Endothelial cell of umbilical vein (primary cell): ENCODE data around the gene POLR2C. TPM values are rescaled to one million over a fixed set of nuclear protein-coding genes. Genes with fewer than 3 reads are reported as not detected.

Experiments used
- BruUV-seq: library from RNA; stranded (reverse); fragments of 400-500 nt; replicated peaks from 2 replicates; lab custom pipeline; 2021; lab: Mats Ljungman, UMichigan
- CTCF ChIA-PET: fragments of 300-600, 350-600 bp; sonication (Branson Sonifier 250); formaldehyde crosslinking; loops from one replicate; lab custom pipeline; 2021; ENCODE audit warnings: antibody characterized with exemption, inconsistent platforms; lab: Charles Lee
- POLR2A ChIA-PET: fragments of 300-600, 350-600 bp; sonication (Branson Sonifier 250); formaldehyde crosslinking; loops from one replicate; lab custom pipeline; 2021; ENCODE audit warnings: antibody characterized with exemption, inconsistent platforms; lab: Charles Lee
- DNase-seq: peaks from one replicate; pipeline ENCODE4 v3.0.0-alpha.2; 2011; ENCODE audit warnings: low read depth, low spot score
- FAIRE-seq: peaks from 2 replicates; lab custom pipeline; 2011; peaks lifted over from hg19 to GRCh38; lab: Jason Lieb, UNC
- H2AFZ ChIP-seq: 2 replicates; pipeline ENCODE4 v1.6.0; 2012; ENCODE audit warnings: low read depth, low read length, control low read depth, inconsistent platforms
- H3K27ac ChIP-seq: 2 replicates; pipeline ENCODE4 v1.5.1; 2011; ENCODE audit warnings: low read depth, mild to moderate bottlenecking, control low read depth, low read length, moderate library complexity; ENCODE audit not compliant: insufficient read depth
- H3K27me3 ChIP-seq, 2 experiments: 2 replicates each; pipeline versions ENCODE4 v1.6.0 to v1.6.1; 2011; ENCODE audit warnings: low read length in 2 of 2, mixed read lengths in 1 of 2; ENCODE audit not compliant: control insufficient read depth in 2 of 2, insufficient read depth in 2 of 2
- H3K36me3 ChIP-seq, 2 experiments: 2 replicates in 1 of 2; 3 replicates in 1 of 2; pipeline ENCODE4 v1.5.1; 2011; ENCODE audit warnings: low read length in 2 of 2, mild to moderate bottlenecking in 1 of 2, moderate library complexity in 1 of 2; ENCODE audit not compliant: control insufficient read depth in 2 of 2, insufficient read depth in 2 of 2; ENCODE audit errors: extremely low read depth in 1 of 2
- H3K4me1 ChIP-seq: 3 replicates; pipeline ENCODE4 v1.5.1; 2011; ENCODE audit warnings: mild to moderate bottlenecking, low read length; ENCODE audit not compliant: control insufficient read depth, insufficient read depth; ENCODE audit errors: extremely low read depth
- H3K4me2 ChIP-seq: 2 replicates; pipeline ENCODE4 v1.6.1; 2011; ENCODE audit warnings: low read length, control low read depth, mixed read lengths; ENCODE audit not compliant: insufficient read depth
- H3K4me3 ChIP-seq, 3 experiments: fragments of 200-600 bp in 1 of 3; sonication (generic), shearing (Covaris generic) in 1 of 3; replicated peaks in 1 of 3; 2 replicates each; pipeline ENCODE4 v1.5.1; 2011 to 2016; ENCODE audit warnings: control low read depth in 3 of 3, low read length in 3 of 3, mild to moderate bottlenecking in 2 of 3, inconsistent platforms in 1 of 3, low read depth in 1 of 3, moderate library complexity in 1 of 3; ENCODE audit not compliant: insufficient read depth in 1 of 3
- H3K79me2 ChIP-seq: 2 replicates; pipeline ENCODE4 v1.6.0; 2012; ENCODE audit warnings: low read length, inconsistent platforms; ENCODE audit not compliant: control insufficient read depth, insufficient read depth
- H3K9ac ChIP-seq: replicated peaks from 2 replicates; pipeline ENCODE3; 2011; ENCODE audit warnings: low read length, control low read depth; ENCODE audit not compliant: insufficient read depth; ENCODE audit errors: extremely low read depth
- H3K9me1 ChIP-seq: replicated peaks from 3 replicates; pipeline ENCODE4 v1.6.0; 2011; ENCODE audit warnings: mild to moderate bottlenecking, low read length; ENCODE audit not compliant: control insufficient read depth, insufficient read depth; ENCODE audit errors: extremely low read depth
- H3K9me3 ChIP-seq: replicated peaks from 2 replicates; pipeline ENCODE4 v1.5.1; 2012; ENCODE audit warnings: low read length, inconsistent platforms; ENCODE audit not compliant: control insufficient read depth, insufficient read depth
- H4K20me1 ChIP-seq: replicated peaks from 2 replicates; pipeline ENCODE3; 2011; ENCODE audit warnings: mild to moderate bottlenecking, low read length; ENCODE audit not compliant: control insufficient read depth, insufficient read depth; ENCODE audit errors: extremely low read depth
- CTCF ChIP-seq, 2 donors: IDR thresholded peaks; 1 replicate in 1 of 2; 2 replicates in 1 of 2; pipeline ENCODE4 v1.5.1; 2011; ENCODE audit warnings: low read length in 2 of 2, mild to moderate bottlenecking in 2 of 2, moderate library complexity in 2 of 2, control low read depth in 1 of 2, inconsistent platforms in 1 of 2, low read depth in 1 of 2; ENCODE audit not compliant: insufficient read depth in 1 of 2; ENCODE audit errors: extremely low read depth in 1 of 2
- POLR2AphosphoS5 ChIP-seq: IDR thresholded peaks from 2 replicates; pipeline ENCODE4 v1.6.1; 2012; ENCODE audit warnings: low read depth, mild to moderate bottlenecking, control low read depth, low read length, moderate library complexity; ENCODE audit not compliant: insufficient read depth
- dilution Hi-C: fragments of 300-500 bp; cut with MboI; formaldehyde crosslinking; loops from one replicate; pipeline ENCODE4 v1.15.0; 2019; ENCODE audit warnings: low sequenced_read_pairs; ENCODE audit not compliant: extremely low pct_ligation_motif_present
- intact Hi-C: fragments of 100-400 bp; cut with micrococcal nuclease; formaldehyde crosslinking; loops from one replicate; pipeline ENCODE4 v1.10.0; 2022
- polyA plus RNA-seq, 4 experiments: library from polyadenylated mRNA; depleted of rRNA in 3 of 4; stranded (reverse) in 3 of 4; unstranded in 1 of 4; fragments of >200 nt; gene quantifications; 2 replicates each; pipeline versions ENCODE4 v1.2.1 to v1.2.3, GENCODE V29; 2011 to 2012; ENCODE audit warnings: missing spikeins in 1 of 4
- total RNA-seq: library from RNA; stranded (reverse); gene quantifications from 2 replicates; pipeline ENCODE4 v1.2.3, GENCODE V29; 2021

POLR2C gene
- total and polyA plus RNA-seq, 2 donors (not counting 3 experiments of a cell fraction or from before 2014, with no cell fraction given): 65.2 to 129 TPM

GRCh38 chr16:57422026-57422944, 40.2 kb upstream of the POLR2C start:
- no peak overlapping the region for H3K27ac ChIP-seq
- CTCF ChIA-PET: interaction anchor here (0.5 to 16.2 kb wide), 16 partner anchors 10 to 554 kb away, joined by 3 to 507 read pairs (median 3); partner anchors contain the start of genes ARL2BP, CIAPIN1 and COQ9
- H3K4me1 ChIP-seq: peaks cover 5% of the 10 kb centered on the region
- H2AFZ ChIP-seq: no peak overlapping the region
- no peaks in the 10 kb centered on the region for H3K79me2 ChIP-seq
- intact Hi-C loops (loop anchor here (1.0 kb wide), 1 partner anchor 122 kb away; no protein-coding TSS in a partner anchor), dilution Hi-C loops (loop anchor here (25.0 kb wide), 1 partner anchor 110 kb away; no protein-coding TSS in a partner anchor)
- H3K4me3 ChIP-seq: no peak overlapping the region
- H3K36me3 ChIP-seq: peaks cover 2% of the 10 kb centered on the region in 2 experiments
- H3K9me1 ChIP-seq: no peaks in the 10 kb centered on the region
- no peak overlapping the region for H3K4me2 ChIP-seq
- DNase-seq: peak; percentile 67
- FAIRE-seq: peak; percentile 63
- TF ChIP-seq CTCF (IDR thresholded peaks at IDR 0.05; ENCODE audit: extremely low read depth in 1 of 2, insufficient read depth in 1 of 2, low read depth in 1 of 2, low read length in 2 of 2): peak; percentile 68 to 72
- TF ChIP-seq POLR2AphosphoS5: no peak
- H4K20me1 ChIP-seq: no peaks in the 10 kb centered on the region
- POLR2A ChIA-PET: no interaction called here
- no peaks in the 10 kb centered on the region for H3K27me3 ChIP-seq
- H3K9me3 ChIP-seq: no peaks in the 10 kb centered on the region
- no TSS peak for BruUV-seq
- no peak overlapping the region for H3K9ac ChIP-seq
